GM18502 (cell line): ENCODE measurements around the gene PDE1C.
"Not testable (repeated sequence)": the region's sequence is repeated elsewhere in the genome, so short reads cannot be mapped to it uniquely, and the experiment has no call there.

Experiments used
- ATAC-seq: cut with Tn5 transposase; IDR thresholded peaks from one replicate; pipeline ENCODE4 v1.9.1; 2021; ENCODE audit warnings: mild to moderate bottlenecking; ENCODE audit not compliant: unreplicated experiment, poor library complexity

PDE1C gene

DNA sequence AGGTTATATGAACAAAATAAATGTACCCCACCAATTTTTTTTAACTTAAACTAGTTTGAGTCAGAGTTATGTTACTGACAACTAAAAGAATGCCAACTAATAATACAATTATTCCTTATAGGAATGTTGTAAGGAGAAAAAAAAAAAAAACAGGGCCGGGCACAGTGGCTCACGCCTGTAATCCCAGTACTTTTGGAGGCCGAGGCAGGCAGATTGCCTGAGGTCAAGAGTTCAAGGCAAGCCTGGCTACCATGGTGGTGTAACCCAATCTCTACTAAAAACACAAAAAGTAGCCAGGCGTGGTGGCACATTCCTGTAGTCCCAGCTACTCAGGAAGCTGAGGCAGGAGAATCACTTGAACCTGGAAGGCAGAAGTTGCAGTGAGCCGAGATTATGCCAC, 6.6 kb upstream of the PDE1C start:
- not testable (repeated sequence) for ATAC-seq

- ATAC-seq: no peak
Measured at GRCh38 chr7:32075612-32076011, 5.4 kb upstream of the PDE1C start.

DNA sequence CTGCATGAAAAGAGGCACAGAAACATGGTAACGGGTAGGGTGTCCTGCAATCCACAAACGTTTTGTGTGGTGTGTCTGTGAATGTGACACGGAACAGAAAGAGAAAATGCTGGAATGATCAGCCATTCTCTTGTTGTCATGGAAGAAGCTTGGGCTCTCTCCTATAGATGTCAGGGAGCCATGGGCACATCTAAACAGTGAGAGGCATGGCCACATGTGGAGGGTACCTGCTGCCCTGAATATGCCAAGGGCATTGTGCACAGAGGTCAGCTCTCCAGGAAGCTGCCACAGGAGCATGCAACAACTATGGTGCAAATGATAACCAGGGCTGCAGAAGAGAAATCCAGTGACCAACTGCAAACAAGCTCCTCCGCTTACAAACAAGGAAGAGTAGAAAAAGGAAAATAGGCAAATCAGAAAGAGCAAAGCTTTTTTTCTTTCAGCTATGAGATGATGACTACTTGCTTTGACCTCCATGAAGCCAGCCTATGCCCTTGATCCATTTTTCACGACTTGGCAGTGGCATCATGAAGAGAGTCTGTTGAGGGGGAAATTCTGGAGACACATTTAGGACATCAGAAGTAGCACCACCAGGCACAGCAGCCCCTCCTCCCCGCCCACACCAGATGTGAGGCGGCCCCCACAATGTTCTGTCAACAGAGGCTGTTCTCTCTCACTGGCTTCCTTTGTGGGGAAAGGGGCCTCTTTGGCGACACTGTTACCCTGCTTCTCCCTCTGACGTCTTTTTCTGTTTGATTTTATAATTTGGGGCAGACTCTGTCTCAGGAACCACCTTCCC, 4.8 kb upstream of the PDE1C start:
- ATAC-seq: no peak

DNA sequence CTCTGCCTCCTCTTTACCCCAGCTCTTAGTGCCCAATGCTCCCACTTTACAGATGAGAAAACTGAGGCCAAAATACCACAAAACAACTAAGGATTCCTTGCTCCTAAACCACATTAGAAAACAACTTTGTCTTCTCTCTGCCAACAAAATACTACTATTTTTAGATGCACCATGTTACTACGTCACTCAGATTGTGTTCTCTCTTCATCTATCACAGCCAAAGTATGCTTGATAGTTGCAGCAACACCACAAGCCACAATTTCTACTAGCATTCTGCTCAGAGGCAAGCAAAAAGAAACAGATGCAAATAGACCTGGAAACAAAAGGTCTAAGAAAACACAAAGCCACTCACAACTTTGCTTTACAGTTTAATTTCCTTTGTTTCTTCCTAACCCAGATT, 3.3 kb upstream of the PDE1C start:
- no peak for ATAC-seq

DNA sequence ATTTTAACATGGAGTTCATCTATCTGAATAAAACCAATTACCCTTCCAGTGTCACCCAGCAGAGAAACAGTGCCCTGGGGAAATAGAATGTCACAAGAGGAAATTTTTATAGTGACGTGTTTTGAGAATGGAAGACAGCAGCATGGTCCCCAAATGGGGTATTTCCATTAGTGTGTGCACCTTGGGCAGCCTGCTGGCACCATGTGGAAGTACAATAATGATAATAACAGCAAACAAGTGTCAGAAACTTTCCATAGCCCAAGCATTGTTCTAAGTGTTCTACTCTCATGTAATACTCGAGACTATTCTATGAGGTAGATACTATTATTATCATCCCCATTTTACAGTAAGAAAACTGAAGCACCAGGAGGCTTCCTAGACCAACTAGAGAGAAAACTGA, 2.2 kb upstream of the PDE1C start:
- no peak for ATAC-seq

DNA sequence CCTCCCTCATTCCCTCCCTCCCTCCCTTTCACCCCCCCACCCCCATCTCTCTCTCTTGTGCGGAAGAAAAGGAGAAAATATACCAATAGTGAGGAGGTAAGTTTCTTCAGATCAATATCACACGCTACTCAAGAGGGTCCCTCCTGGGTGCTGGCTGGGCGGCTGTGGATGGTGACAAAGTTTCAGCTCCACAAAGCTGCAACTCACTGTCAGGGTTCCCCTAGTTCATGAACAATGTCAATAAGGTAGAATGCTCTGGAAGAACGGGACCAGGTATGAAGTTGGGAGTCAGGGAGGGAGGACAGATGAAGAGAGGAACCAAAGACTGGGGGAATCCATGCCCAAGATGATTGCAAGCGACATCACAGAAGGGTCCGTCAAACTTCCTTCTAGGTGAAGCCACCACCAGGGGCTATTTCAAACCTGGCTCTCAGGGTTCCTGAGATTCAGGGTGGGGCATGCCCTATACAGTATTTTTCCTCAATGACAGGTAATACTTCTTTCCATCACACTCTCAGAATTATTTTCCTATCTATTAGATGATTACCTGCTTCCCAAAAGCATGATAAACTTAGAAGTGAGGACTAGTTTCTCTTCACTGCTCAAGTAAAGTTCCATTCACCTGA, 1.4 kb upstream of the PDE1C start:
- no peak for ATAC-seq

DNA sequence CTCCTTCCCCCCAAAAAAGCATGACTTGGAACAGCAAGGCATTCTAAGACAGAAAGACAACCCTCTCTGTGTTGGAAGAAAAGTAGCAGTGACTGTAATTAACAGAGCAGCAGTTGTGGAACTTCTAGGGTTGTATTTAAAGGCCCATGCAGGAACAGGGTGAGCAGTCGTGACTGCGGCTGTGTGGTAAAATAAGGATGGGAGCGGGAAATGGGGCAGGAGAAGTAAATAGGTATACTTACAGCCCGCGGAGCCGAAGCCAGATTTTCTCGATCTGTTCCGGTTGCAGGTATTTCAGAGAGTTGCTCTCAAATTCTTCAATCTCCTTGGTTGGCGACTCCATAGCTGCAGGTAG, 179 bp downstream of the PDE1C start:
- ATAC-seq: no peak

- ATAC-seq: no peak
Measured at GRCh38 chr7:32069116-32069650, 1.0 kb downstream of the PDE1C start.

- ATAC-seq: no peak
Measured at GRCh38 chr7:32068411-32069101, 1.7 kb downstream of the PDE1C start.

GRCh38 chr7:32066441-32066840, 3.8 kb downstream of the PDE1C start:
- ATAC-seq: no peak

GRCh38 chr7:32063614-32064013, 6.6 kb downstream of the PDE1C start:
- no peak for ATAC-seq

DNA sequence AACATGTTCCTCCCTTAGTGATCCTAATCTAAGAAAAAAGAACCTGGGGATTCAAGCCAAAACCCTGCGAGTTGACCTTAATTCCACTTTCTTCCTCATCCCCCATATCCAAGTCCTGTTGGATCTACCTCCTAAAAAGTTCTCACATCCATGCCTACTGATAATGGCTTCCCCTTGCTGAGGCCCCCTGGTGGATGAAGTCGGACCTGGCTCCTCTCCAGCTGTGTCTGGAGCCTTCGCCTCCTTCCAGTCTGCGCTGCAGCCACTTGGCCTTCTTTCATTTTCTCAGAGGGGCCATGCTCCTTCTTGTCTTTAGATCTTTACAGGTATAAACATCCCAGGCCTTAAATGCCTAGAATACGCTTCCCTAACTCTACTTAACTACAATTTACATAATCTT, 8.1 kb downstream of the PDE1C start:
- peak; percentile 58 for ATAC-seq

DNA sequence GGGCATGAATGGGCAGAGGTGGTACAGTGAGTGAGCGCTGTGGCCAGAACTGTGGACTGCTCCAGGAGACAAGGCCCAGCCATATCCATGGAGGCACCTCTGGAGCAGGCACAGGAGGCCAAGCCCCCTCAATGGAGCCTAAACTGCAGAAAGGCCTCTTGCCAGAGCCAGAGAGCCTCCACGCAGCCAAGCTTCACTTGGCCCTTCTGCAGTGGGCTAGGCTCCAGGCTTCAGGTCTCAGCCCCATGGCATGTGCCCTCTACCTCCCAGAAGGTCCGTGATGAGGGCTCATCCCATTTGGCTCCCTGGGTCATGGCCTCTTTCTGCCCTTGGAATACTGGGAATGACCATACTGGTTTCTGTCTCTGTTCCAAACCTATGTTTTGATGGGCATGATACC, 8.9 kb downstream of the PDE1C start:
- no peak for ATAC-seq

DNA sequence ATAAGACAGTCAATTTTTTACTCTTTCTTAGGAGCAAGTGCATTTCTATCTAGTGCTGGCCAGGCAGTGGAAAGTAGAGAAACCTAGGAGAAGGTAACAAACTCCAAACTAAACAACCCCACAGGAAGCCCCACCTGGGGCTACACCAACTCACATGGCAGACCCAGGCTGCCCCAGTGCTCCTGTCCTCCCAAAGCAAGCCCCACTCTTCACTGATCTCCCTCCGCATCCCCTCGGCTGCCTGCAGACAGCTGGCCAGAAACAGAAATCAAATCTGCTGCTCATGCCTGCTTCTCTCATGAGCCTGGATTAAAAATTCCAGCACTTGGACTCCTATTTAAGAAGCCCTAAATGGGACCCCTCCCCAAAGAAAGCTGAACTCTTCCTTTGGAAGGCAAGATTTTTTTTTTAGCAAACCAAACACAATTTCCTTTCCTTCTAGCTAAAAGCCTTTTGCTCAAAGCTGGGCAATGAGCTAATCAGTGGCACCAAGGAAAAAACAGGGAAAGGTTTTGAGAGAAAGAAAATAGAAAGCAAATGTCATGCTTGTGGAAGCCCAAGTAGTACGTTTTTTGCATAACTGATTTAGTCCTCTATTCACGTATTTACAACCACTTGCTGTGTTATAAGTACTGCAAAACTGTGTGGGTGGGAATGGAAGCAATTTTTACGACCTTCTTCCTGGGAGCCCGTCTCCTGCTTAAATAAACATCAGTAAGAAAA, 10.8 kb downstream of the PDE1C start:
- ATAC-seq: no peak

- ATAC-seq: no peak
Measured at GRCh38 chr7:32058002-32058401, 12.2 kb downstream of the PDE1C start.

DNA sequence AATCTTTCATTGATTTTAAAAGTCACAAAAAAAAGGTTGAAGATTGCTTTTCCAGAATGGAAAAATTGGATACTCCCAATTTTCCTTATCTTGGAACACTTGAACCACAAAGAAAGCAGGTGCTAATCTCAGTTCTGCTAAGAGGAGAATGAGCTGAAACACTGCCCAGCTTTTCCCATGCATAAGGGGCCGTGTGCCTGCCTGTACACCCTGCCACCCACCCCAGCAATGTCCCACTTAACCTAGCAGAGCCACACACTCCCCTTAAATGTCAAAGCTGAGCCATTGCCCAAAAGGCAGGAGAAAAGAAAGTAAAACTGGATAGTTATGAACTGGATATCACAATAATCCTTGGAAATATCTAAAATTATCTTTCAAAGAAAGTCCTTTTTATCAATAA, 13.4 kb downstream of the PDE1C start:
- no peak for ATAC-seq

DNA sequence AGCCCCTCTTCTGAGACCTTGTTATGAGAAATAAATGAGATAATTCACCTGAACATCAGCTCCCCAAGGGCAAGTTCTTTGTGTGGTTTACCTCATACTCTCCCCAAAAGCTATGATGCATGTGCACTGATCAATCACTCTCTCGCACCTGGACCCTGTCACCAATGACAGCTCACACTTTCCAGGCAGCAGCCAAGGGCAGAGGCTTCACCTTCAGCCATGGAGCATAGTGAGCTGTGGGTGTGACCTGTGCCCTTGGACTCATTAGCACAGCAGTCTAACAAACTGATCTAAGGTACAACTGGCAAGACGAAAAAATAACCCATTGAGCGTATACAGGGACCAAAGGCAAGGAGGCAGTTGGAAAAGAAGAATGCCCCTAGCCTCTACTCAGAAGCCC, 17.0 kb downstream of the PDE1C start:
- ATAC-seq: no peak

- ATAC-seq: no peak
Measured at GRCh38 chr7:32051128-32051527, 19.1 kb downstream of the PDE1C start.

- no peak for ATAC-seq
Measured at GRCh38 chr7:32049599-32049998, 20.6 kb downstream of the PDE1C start.

DNA sequence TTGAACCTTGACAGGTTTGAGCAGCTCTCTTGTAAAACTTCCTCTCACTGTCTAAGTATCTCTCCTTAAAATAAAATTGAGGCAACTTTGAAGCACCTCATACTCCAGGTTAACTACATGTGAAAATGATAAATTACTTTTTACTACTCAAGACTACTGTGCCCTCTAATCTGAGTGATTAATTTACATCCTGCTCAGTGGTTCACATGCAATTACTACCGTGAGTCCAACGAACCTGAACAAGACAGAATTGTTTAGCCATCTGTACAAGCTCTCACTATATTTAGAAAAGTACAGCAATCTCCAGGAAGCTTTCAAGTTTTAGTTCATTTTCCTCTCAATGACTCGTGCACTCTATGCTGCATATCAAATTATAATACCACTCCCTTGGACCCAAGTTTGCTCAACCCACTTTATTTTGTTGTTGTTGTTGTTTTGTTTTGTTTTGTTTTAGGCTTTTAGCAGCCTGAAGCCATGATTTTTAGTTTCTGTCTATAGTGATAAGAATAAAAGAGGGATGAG, 21.2 kb downstream of the PDE1C start:
- peak; percentile 78 for ATAC-seq
